Neural crest cell (in vitro differentiated cells): ENCODE measurements around the gene RNF215. TPM values are rescaled to one million over a fixed set of nuclear protein-coding genes. Genes with fewer than 3 reads are reported as not detected.

Experiments used
- DNase-seq: peaks from one replicate; pipeline ENCODE4 v3.0.0; 2021; ENCODE audit warnings: low read depth, mixed read lengths, low spot score
- H3K27ac Mint-ChIP-seq: one replicate; pipeline ENCODE4 v1.8.0; 2021; ENCODE audit warnings: mild to moderate bottlenecking, mixed read lengths; ENCODE audit not compliant: unreplicated experiment
- H3K27me3 Mint-ChIP-seq: 2 replicates; pipeline ENCODE4 v1.8.0; 2021; ENCODE audit warnings: low read depth, mild to moderate bottlenecking, mixed read lengths
- H3K36me3 Mint-ChIP-seq: 2 replicates; pipeline ENCODE4 v1.8.0; 2021; ENCODE audit warnings: low read depth, mild to moderate bottlenecking, mixed read lengths
- H3K4me1 Mint-ChIP-seq: 2 replicates; pipeline ENCODE4 v1.8.0; 2021; ENCODE audit warnings: mixed read lengths
- H3K4me3 Mint-ChIP-seq: one replicate; pipeline ENCODE4 v1.8.0; 2021; ENCODE audit warnings: mild to moderate bottlenecking, mixed read lengths
- H3K9me3 Mint-ChIP-seq: 2 replicates; pipeline ENCODE4 v1.8.0; 2021; ENCODE audit warnings: mixed read lengths
- CTCF ChIP-seq: fragments of 200-600 bp; sonication (generic); conservative IDR thresholded peaks from 2 replicates; pipeline ENCODE4 v1.5.0; 2021; ENCODE audit warnings: antibody characterized with exemption, mild to moderate bottlenecking
- total RNA-seq: library from RNA; stranded (reverse); gene quantifications from 2 replicates; pipeline ENCODE4 v1.2.1, GENCODE V29; 2021

RNF215 gene
- total RNA-seq, 1 donor from 2014 or later: 27.4 TPM

- no peak for DNase-seq
- Mint-ChIP-seq H3K4me1 (no peaks in the 10 kb centered on the region), H3K4me3 (no peak overlapping the region), H3K36me3 (no peaks in the 10 kb centered on the region), H3K27ac (peak overlapping the region; percentile 38), H3K9me3 (no peaks in the 10 kb centered on the region), H3K27me3 (no peaks in the 10 kb centered on the region)
- TF ChIP-seq CTCF: no peak
These were observed 11.8 kb downstream of the RNF215 start for GRCh38 chr22:30375312-30375849.

- TF ChIP-seq CTCF: no peak
- DNase-seq: no peak
- no peaks in the 10 kb centered on the region for H3K4me1 Mint-ChIP-seq
- H3K4me3 Mint-ChIP-seq: no peak overlapping the region
- H3K27me3 Mint-ChIP-seq: no peaks in the 10 kb centered on the region
- H3K36me3 Mint-ChIP-seq: no peaks in the 10 kb centered on the region
- H3K27ac Mint-ChIP-seq: no peak overlapping the region
- no peaks in the 10 kb centered on the region for H3K9me3 Mint-ChIP-seq
These were observed 13.6 kb downstream of the RNF215 start for GRCh38 chr22:30373331-30374325.

- no peaks in the 10 kb centered on the region for H3K36me3 Mint-ChIP-seq
- H3K27ac Mint-ChIP-seq: no peak overlapping the region
- no peaks in the 10 kb centered on the region for H3K27me3 Mint-ChIP-seq
- H3K4me3 Mint-ChIP-seq: no peak overlapping the region
- H3K9me3 Mint-ChIP-seq: no peaks in the 10 kb centered on the region
- H3K4me1 Mint-ChIP-seq: no peaks in the 10 kb centered on the region
- no peak for TF ChIP-seq CTCF
- no peak for DNase-seq
These were observed 14.3 kb downstream of the RNF215 start for GRCh38 chr22:30372915-30373314.

- no peak overlapping the region for H3K27ac Mint-ChIP-seq
- no peak for TF ChIP-seq CTCF
- no peaks in the 10 kb centered on the region for H3K4me1 Mint-ChIP-seq
- no peaks in the 10 kb centered on the region for H3K9me3 Mint-ChIP-seq
- H3K36me3 Mint-ChIP-seq: no peaks in the 10 kb centered on the region
- DNase-seq: no peak
- peak overlapping the region; percentile 61 for H3K4me3 Mint-ChIP-seq
- H3K27me3 Mint-ChIP-seq: no peaks in the 10 kb centered on the region
These were observed 15.2 kb downstream of the RNF215 start for GRCh38 chr22:30371981-30372380.

DNA sequence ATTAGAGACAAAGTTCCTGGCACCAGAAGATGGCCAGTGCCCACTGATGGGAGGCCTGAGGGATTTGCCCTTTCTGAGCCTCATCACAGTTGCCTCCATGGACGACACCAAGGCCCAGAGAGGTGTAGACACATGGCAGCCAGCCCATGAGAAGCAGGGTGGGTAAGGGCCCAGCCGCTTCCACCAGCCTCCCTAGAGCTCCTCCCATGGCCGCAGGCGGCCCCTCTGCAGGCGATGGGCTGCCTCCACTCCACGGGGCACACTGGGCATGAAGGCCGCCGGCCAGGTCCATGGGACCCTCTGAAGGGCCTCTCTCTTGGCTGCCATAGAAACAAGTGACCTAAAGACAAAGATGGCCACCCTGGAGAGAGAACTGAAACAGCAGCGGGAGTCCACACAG lies 15.9 kb downstream of the RNF215 start:
- Mint-ChIP-seq H3K27ac (peak overlapping the region; percentile 19), H3K9me3 (no peaks in the 10 kb centered on the region), H3K4me3 (no peak overlapping the region), H3K36me3 (no peaks in the 10 kb centered on the region), H3K27me3 (no peaks in the 10 kb centered on the region), H3K4me1 (no peaks in the 10 kb centered on the region)
- no peak for TF ChIP-seq CTCF
- DNase-seq: no peak
